Kidney (tissue), 14 donors: ENCODE data around the gene AMMECR1L. TPM values are rescaled to one million over a fixed set of nuclear protein-coding genes. Genes with fewer than 3 reads are reported as not detected.

Experiments
- DNase-seq, 5 donors: peaks; one replicate each; pipeline ENCODE4 v3.0.0-alpha.2; 2013 to 2020
- FAIRE-seq: peaks from 2 replicates; lab custom pipeline; 2012; peaks lifted over from hg19 to GRCh38; lab: Jason Lieb, UNC
- H3K27ac ChIP-seq, 2 donors: one replicate each; pipeline ENCODE4 v1.7.0; 2013; ENCODE audit warnings: low read depth in 2 of 2, low read length in 2 of 2, inconsistent platforms in 1 of 2
- H3K27me3 ChIP-seq: one replicate; pipeline ENCODE4 v1.7.1; 2013; ENCODE audit warnings: low read length, inconsistent platforms; ENCODE audit not compliant: control insufficient read depth, insufficient read depth
- H3K36me3 ChIP-seq, 3 donors: one replicate each; pipeline versions ENCODE4 v1.7.0 to v1.7.1; 2013; ENCODE audit warnings: low read length in 3 of 3, control low read depth in 1 of 3, inconsistent platforms in 1 of 3; ENCODE audit not compliant: insufficient read depth in 3 of 3, control insufficient read depth in 2 of 3
- H3K4me1 ChIP-seq, 3 donors: one replicate each; pipeline versions ENCODE4 v1.7.0 to v1.7.1; 2013; ENCODE audit warnings: low read length in 3 of 3, inconsistent platforms in 1 of 3, low read depth in 1 of 3; ENCODE audit not compliant: control insufficient read depth in 2 of 3, insufficient read depth in 2 of 3
- H3K4me3 ChIP-seq, 3 donors: one replicate each; pipeline versions ENCODE4 v1.7.0 to v1.8.1; 2013; ENCODE audit warnings: low read length in 3 of 3, control low read depth in 1 of 3, inconsistent platforms in 1 of 3
- H3K9ac ChIP-seq, 3 donors: one replicate each; pipeline versions ENCODE4 v1.7.0 to v1.7.1; 2013; ENCODE audit warnings: low read length in 3 of 3, control low read depth in 1 of 3, inconsistent platforms in 1 of 3
- H3K9me3 ChIP-seq, 3 donors: one replicate each; pipeline versions ENCODE4 v1.7.0 to v1.7.1; 2013; ENCODE audit warnings: low read length in 3 of 3, control low read depth in 1 of 3, inconsistent platforms in 1 of 3; ENCODE audit not compliant: control insufficient read depth in 2 of 3, insufficient read depth in 1 of 3
- CTCF ChIP-seq: IDR thresholded peaks from 3 replicates; pipeline ENCODE4 v1.5.1; 2012; ENCODE audit warnings: mild to moderate bottlenecking, moderate library complexity, borderline replicate concordance; ENCODE audit not compliant: insufficient read depth; ENCODE audit errors: extremely low read depth
- intact Hi-C: fragments of 100-400 bp; cut with DNase I; formaldehyde crosslinking; loops from one replicate; pipeline ENCODE4 v1.11.1; 2022
- polyA plus RNA-seq: library from polyadenylated mRNA; stranded (reverse); fragments of 350-450 nt; fragmentation: Illumina TruSeq; extraction: RNeasy Lipid Tissue Mini Kit (QIAGEN cat#74804); gene quantifications from one replicate; pipeline ENCODE4 v1.2.3, GENCODE V29; 2014; ENCODE audit warnings: low read depth, low replicate concordance; ENCODE audit not compliant: insufficient read depth
- total RNA-seq: library from RNA; stranded (reverse); fragmentation: NEBNext Ultra II Directional; extraction: Animal tissue kit (Norgen Biotek cat#: 25700); gene quantifications from one replicate; pipeline ENCODE4 v1.2.1, GENCODE V29; 2021
- donor health status: control.
- donor health status: control.
- donor health status: control.
- donor health status: control.
- donor health status: control.
- donor health status: DM: yes; HTN: yes; CAD: no.
- donor health status: Normal renal cell carcinoma (clear cell type).

Gene AMMECR1L
- total and polyA plus RNA-seq, 2 donors from 2014 or later = 6.3 to 16.4 TPM

GRCh38 chr2:127859712-127860085 is 26.1 kb downstream of the AMMECR1L start:
- intact Hi-C loops = no loop called here
- peak; percentile 78 to 90 (median 86) for DNase-seq
- Histone ChIP-seq H3K27ac (no peak overlapping the region), H3K9ac (no peak overlapping the region), H3K4me3 (no peak overlapping the region), H3K27me3 (no peaks in the 10 kb centered on the region), H3K4me1 (peaks cover 0 to 2% (median 0%) of the 10 kb centered on the region in 3 donors), H3K36me3 (peaks cover 6 to 13% (median 10%) of the 10 kb centered on the region in 3 donors), H3K9me3 (no peaks in the 10 kb centered on the region)
- FAIRE-seq = no peak
- no peak for TF ChIP-seq CTCF

GRCh38 chr2:127857265-127857808 is 28.4 kb downstream of the AMMECR1L start:
- Histone ChIP-seq H3K9me3 (no peaks in the 10 kb centered on the region), H3K4me3 (peak overlapping the region; percentile 87 to 91 (median 88)), H3K27ac (peak overlapping the region in 1 of 2 donors; percentile 52), H3K36me3 (peaks cover 0 to 3% (median 3%) of the 10 kb centered on the region in 3 donors), H3K9ac (peak overlapping the region; percentile 72 to 84 (median 82)), H3K27me3 (no peaks in the 10 kb centered on the region), H3K4me1 (peaks cover 0 to 2% (median 0%) of the 10 kb centered on the region in 3 donors)
- intact Hi-C loops = no loop called here
- no peak for TF ChIP-seq CTCF
- DNase-seq (peak in 3 of 5 donors; percentile 24 to 51 (median 48)), FAIRE-seq (no peak)

- no peak overlapping the region for H3K4me3 ChIP-seq
- no peaks in the 10 kb centered on the region for H3K9me3 ChIP-seq
- no peak overlapping the region for H3K27ac ChIP-seq
- H3K27me3 ChIP-seq = no peaks in the 10 kb centered on the region
- intact Hi-C loops = no loop called here
- H3K9ac ChIP-seq = no peak overlapping the region
- no peak for DNase-seq
- H3K4me1 ChIP-seq = peaks cover 0 to 2% (median 0%) of the 10 kb centered on the region in 3 donors
- FAIRE-seq = no peak
- TF ChIP-seq CTCF = no peak
- peaks cover 4 to 16% (median 9%) of the 10 kb centered on the region in 3 donors for H3K36me3 ChIP-seq
Observed at GRCh38 chr2:127853671-127854070, 32.1 kb downstream of the AMMECR1L start.
